A673 (cell line): ENCODE results near the gene NCOR1. TPM values are rescaled to one million over a fixed set of nuclear protein-coding genes. Genes with fewer than 3 reads are reported as not detected.

Experiments
- BruUV-seq: library from RNA; stranded (reverse); fragments of 400-500 nt; replicated peaks from 2 replicates; lab custom pipeline; 2021; lab: Mats Ljungman, UMichigan
- CTCF ChIA-PET: fragments of 300-600 bp; sonication (Branson Sonifier 250); formaldehyde crosslinking; loops from one replicate; lab custom pipeline; 2022; ENCODE audit warnings: antibody characterized with exemption; lab: Charles Lee
- POLR2A ChIA-PET: fragments of 300-600 bp; sonication (Branson Sonifier 250); formaldehyde crosslinking; loops from one replicate; lab custom pipeline; 2022; ENCODE audit warnings: antibody characterized with exemption; ENCODE audit not compliant: low non-redundant PET; lab: Charles Lee
- DNase-seq: peaks from one replicate; pipeline ENCODE4 v3.0.0-alpha.2; 2015; ENCODE audit warnings: low spot score
- H3K27ac ChIP-seq: fragments of 200-600 bp; sonication (generic); 2 replicates; pipeline ENCODE4 v1.5.1; 2016; ENCODE audit warnings: mixed run types, low read depth, mild to moderate bottlenecking, mixed read lengths, antibody characterized with exemption, low read length; ENCODE audit not compliant: poor library complexity, severe bottlenecking
- H3K27me3 ChIP-seq: fragments of 200-600 bp; sonication (generic); replicated peaks from 2 replicates; pipeline ENCODE4 v1.6.1; 2017; ENCODE audit warnings: mixed run types, low read depth, mild to moderate bottlenecking, mixed read lengths, antibody characterized with exemption, low read length; ENCODE audit not compliant: insufficient read depth, poor library complexity
- H3K36me3 ChIP-seq: fragments of 200-600 bp; sonication (generic); 2 replicates; pipeline ENCODE4 v1.6.1; 2016; ENCODE audit warnings: mixed run types, mild to moderate bottlenecking, mixed read lengths, antibody characterized with exemption, low read length; ENCODE audit not compliant: insufficient read depth, poor library complexity, severe bottlenecking
- H3K4me1 ChIP-seq: fragments of 200-600 bp; sonication (generic); 2 replicates; pipeline ENCODE4 v1.6.1; 2017; ENCODE audit warnings: mixed run types, mild to moderate bottlenecking, mixed read lengths, antibody characterized with exemption, low read length; ENCODE audit not compliant: insufficient read depth, poor library complexity, severe bottlenecking
- H3K4me3 ChIP-seq: fragments of 200-600 bp; sonication (generic); 2 replicates; pipeline ENCODE4 v1.5.1; 2016; ENCODE audit warnings: low read depth, mixed run types, mild to moderate bottlenecking, mixed read lengths, low read length; ENCODE audit not compliant: poor library complexity, severe bottlenecking
- H3K9me3 ChIP-seq: fragments of 200-600 bp; sonication (generic); 2 replicates; pipeline ENCODE4 v1.6.1; 2016; ENCODE audit warnings: mixed run types, low read depth, mild to moderate bottlenecking, mixed read lengths, antibody characterized with exemption, low read length; ENCODE audit not compliant: poor library complexity, severe bottlenecking
- EZH2 ChIP-seq: fragments of 200-600 bp; sonication (generic); IDR thresholded peaks from 2 replicates; pipeline ENCODE4 v1.6.1; 2017; ENCODE audit warnings: borderline replicate concordance, low read depth, mild to moderate bottlenecking, mixed read lengths, antibody characterized with exemption, low read length; ENCODE audit not compliant: poor library complexity, severe bottlenecking
- intact Hi-C: fragments of 100-400 bp; cut with micrococcal nuclease; formaldehyde crosslinking; loops from one replicate; pipeline ENCODE4 v1.10.0; 2022; ENCODE audit not compliant: unreplicated experiment
- total RNA-seq: library from RNA; stranded (reverse); gene quantifications from 2 replicates; pipeline ENCODE4 v1.2.3, GENCODE V29; 2021
- TF ChIP-seq, protein P1 (sequence below): fragments of 300-800, 200-600 bp; sonication (generic); conservative IDR thresholded peaks from 2 replicates; pipeline ENCODE4 v1.5.1; 2017; ENCODE audit warnings: low read depth, mild to moderate bottlenecking, antibody characterized with exemption, low read length, moderate library complexity, mixed read lengths

Gene NCOR1
- total RNA-seq, 1 experiment from 2014 or later, result 150 TPM

DNA sequence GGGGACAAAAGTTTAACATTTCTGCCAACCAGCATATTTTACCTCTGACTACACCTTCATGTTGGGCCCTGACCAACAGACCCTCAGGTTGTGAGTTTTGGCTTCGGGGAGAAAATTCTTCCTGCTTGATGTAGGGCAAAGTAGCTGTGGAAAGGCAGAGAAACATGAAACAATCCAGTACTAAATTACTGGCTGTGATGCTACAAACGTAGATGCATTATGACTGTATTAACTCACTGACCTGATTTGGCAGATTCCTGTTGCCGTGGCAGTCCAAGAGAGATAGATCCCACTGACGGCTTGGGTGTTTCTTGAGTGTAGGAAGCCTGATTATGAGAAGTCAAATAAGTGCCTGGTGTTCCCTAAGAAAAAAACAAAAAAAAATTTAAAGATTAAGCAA is 135.0 kb downstream of the NCOR1 start:
- ChIA-PET POLR2A (no interaction called here), CTCF (no interaction called here)
- no peaks in the 10 kb centered on the region for H3K4me1 ChIP-seq
- intact Hi-C loops, result no loop called here
- H3K27ac ChIP-seq, result no peak overlapping the region
- no peak for DNase-seq
- TF ChIP-seq, protein P1, sequence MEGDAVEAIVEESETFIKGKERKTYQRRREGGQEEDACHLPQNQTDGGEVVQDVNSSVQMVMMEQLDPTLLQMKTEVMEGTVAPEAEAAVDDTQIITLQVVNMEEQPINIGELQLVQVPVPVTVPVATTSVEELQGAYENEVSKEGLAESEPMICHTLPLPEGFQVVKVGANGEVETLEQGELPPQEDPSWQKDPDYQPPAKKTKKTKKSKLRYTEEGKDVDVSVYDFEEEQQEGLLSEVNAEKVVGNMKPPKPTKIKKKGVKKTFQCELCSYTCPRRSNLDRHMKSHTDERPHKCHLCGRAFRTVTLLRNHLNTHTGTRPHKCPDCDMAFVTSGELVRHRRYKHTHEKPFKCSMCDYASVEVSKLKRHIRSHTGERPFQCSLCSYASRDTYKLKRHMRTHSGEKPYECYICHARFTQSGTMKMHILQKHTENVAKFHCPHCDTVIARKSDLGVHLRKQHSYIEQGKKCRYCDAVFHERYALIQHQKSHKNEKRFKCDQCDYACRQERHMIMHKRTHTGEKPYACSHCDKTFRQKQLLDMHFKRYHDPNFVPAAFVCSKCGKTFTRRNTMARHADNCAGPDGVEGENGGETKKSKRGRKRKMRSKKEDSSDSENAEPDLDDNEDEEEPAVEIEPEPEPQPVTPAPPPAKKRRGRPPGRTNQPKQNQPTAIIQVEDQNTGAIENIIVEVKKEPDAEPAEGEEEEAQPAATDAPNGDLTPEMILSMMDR, result no peak
- TF ChIP-seq EZH2, result no peak
- no peak overlapping the region for H3K4me3 ChIP-seq
- H3K9me3 ChIP-seq, result no peaks in the 10 kb centered on the region
- BruUV-seq, result no TSS peak
- H3K36me3 ChIP-seq, result peaks cover 45% of the 10 kb centered on the region
- H3K27me3 ChIP-seq, result no peaks in the 10 kb centered on the region

DNA sequence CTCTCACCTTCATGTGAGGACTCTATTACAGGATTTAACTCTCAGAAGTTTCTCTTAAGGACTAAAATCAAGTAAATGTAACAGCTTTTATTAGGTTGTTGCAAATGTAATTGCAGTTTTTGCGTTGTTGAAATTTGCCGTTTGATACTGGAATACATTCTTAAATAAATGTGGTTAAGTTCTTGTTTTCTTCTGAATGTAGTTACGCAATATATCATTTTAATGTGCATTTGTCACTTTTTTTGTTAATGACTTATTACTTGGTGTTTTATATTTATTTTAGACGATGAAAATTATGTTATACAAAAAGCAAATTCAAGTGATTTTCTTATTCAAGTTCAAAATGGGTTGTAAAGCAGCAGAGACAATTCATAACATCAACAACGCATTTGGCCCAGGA is 139.4 kb downstream of the NCOR1 start:
- no TSS peak for BruUV-seq
- Histone ChIP-seq H3K4me3 (no peak overlapping the region), H3K4me1 (no peaks in the 10 kb centered on the region), H3K27me3 (no peaks in the 10 kb centered on the region), H3K36me3 (peaks cover 55% of the 10 kb centered on the region), H3K9me3 (no peaks in the 10 kb centered on the region), H3K27ac (no peak overlapping the region)
- CTCF ChIA-PET, result no interaction called here
- intact Hi-C loops, result no loop called here
- no peak for DNase-seq
- POLR2A ChIA-PET, result no interaction called here
- no peak for TF ChIP-seq EZH2
- TF ChIP-seq, protein P1, result no peak

DNA sequence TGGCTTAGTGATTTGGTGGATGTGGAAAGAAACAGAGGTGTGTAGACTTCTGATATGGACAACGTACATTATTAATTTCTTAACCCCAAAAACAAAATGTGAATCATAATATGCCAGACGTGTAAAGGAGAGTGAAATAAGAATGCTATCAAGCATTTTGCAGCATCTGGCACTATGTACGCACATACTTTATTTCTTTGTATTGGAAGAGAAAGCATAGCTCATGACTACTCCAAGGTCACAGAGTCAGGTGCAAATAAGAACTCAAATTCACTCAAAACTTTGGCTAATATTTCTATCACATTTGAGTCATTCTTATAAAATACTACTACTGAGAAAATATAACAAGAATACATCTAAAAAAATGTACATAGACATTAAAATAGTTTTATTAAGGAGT is 140.9 kb downstream of the NCOR1 start:
- CTCF ChIA-PET, result no interaction called here
- POLR2A ChIA-PET, result no interaction called here

More for the DNA sequence above, 140.9 kb downstream of the NCOR1 start:
- BruUV-seq, result no TSS peak
- no peak overlapping the region for H3K4me3 ChIP-seq
- no peaks in the 10 kb centered on the region for H3K9me3 ChIP-seq
- no peaks in the 10 kb centered on the region for H3K27me3 ChIP-seq
- H3K4me1 ChIP-seq, result no peaks in the 10 kb centered on the region
- no peak overlapping the region for H3K27ac ChIP-seq
- peaks cover 51% of the 10 kb centered on the region for H3K36me3 ChIP-seq
- DNase-seq, result no peak
- intact Hi-C loops, result no loop called here
- TF ChIP-seq, protein P1, result no peak
- no peak for TF ChIP-seq EZH2
